Measurements from ENCODE around the gene PDE4D.

- no peak for TF ChIP-seq POLR2AphosphoS5 (IDR thresholded peaks at IDR 0.05; ENCODE audit: low read depth, low read length)
- TF ChIP-seq POLR2A (IDR thresholded peaks at IDR 0.05; ENCODE audit: low read depth, low read length): no peak
Measured at GRCh38 chr5:59724482-59725391, 168.8 kb downstream of the PDE4D start.
